Vagina (tissue), 2 donors: Measurements from ENCODE around the gene PTTG1IP. TPM values are rescaled to one million over a fixed set of nuclear protein-coding genes. Genes with fewer than 3 reads are reported as not detected.

ENCODE experiments used
- DNase-seq, 2 donors: peaks; one replicate each; pipeline ENCODE4 v3.0.0-alpha.2; 2017; ENCODE audit errors: extremely low spot score in 2 of 2
- H3K27ac ChIP-seq: fragments of 200-600 bp; sonication (generic); one replicate; pipeline ENCODE4 v1.5.1; 2019
- H3K27me3 ChIP-seq: fragments of 200-600 bp; sonication (generic); one replicate; pipeline ENCODE4 v1.5.1; 2019
- H3K36me3 ChIP-seq, 2 donors: fragments of 200-600 bp; sonication (generic); one replicate each; pipeline ENCODE4 v1.5.1; 2017 to 2019
- H3K4me1 ChIP-seq: fragments of 200-600 bp; sonication (generic); one replicate; pipeline ENCODE4 v1.5.1; 2019
- H3K4me3 ChIP-seq, 2 donors: fragments of 200-600 bp; sonication (generic); 1 replicate in 1 of 2; 2 replicates in 1 of 2; pipeline ENCODE4 v1.5.1; 2016 to 2019
- H3K9me3 ChIP-seq: fragments of 200-600 bp; sonication (generic); one replicate; pipeline ENCODE4 v1.5.1; 2019
- CTCF ChIP-seq, 3 experiments: fragments of 450-650 bp in 2 of 3; fragments of 200-600 bp in 1 of 3; sonication (generic) in 1 of 3; IDR thresholded peaks; one replicate each; pipeline ENCODE4 v1.5.1; 2017 to 2019; ENCODE audit warnings: antibody characterized with exemption in 3 of 3, mild to moderate bottlenecking in 2 of 3, moderate library complexity in 2 of 3
- POLR2A ChIP-seq, 2 donors: fragments of 450-650 bp; IDR thresholded peaks; one replicate each; pipeline ENCODE4 v1.6.1; 2017; ENCODE audit warnings: antibody characterized with exemption in 2 of 2, mild to moderate bottlenecking in 2 of 2, moderate library complexity in 2 of 2
- POLR2AphosphoS5 ChIP-seq, 2 donors: sonication (generic); formaldehyde crosslinking; IDR thresholded peaks; one replicate each; pipeline ENCODE4 v1.9.0; 2017; ENCODE audit warnings: antibody characterized with exemption in 2 of 2, mild to moderate bottlenecking in 2 of 2, low read depth in 1 of 2; ENCODE audit not compliant: insufficient read depth in 1 of 2
- intact Hi-C: fragments of 100-400 bp; cut with DNase I; formaldehyde crosslinking; loops from one replicate; pipeline ENCODE4 v1.15.1; 2023
- total RNA-seq: library from RNA; depleted of rRNA; stranded (reverse); fragments of >200 nt; gene quantifications from one replicate; pipeline ENCODE4 v1.2.3, GENCODE V29; 2016

Gene PTTG1IP
- total RNA-seq, 1 donor from 2014 or later: 165 TPM

DNA sequence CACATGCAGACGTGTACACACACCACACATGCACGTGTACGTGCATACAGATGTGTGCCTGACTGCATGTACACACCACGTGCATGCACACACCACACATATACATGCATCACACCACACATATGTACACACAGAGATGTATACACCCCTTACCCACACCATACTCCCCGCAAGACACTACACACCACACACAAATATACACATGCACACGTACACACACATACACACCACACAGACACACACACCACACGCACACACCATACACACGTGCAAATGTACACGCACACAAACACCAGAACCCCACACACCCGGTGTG, 37.5 kb upstream of the PTTG1IP start:
- Histone ChIP-seq H3K4me3 (peak overlapping the region in 1 of 2 donors; percentile 1), H3K9me3 (no peaks in the 10 kb centered on the region), H3K27ac (no peak overlapping the region), H3K36me3 (no peaks in the 10 kb centered on the region), H3K27me3 (no peaks in the 10 kb centered on the region), H3K4me1 (peaks cover 23% of the 10 kb centered on the region)
- TF ChIP-seq CTCF (IDR thresholded peaks at IDR 0.05) (no peak), POLR2A (IDR thresholded peaks at IDR 0.05) (no peak), POLR2AphosphoS5 (IDR thresholded peaks at IDR 0.05; ENCODE audit: insufficient read depth in 1 of 2, low read depth in 1 of 2) (no peak)
- no peak for DNase-seq
- intact Hi-C loops: no loop called here

- H3K4me3 ChIP-seq: no peak overlapping the region
- H3K9me3 ChIP-seq: no peaks in the 10 kb centered on the region
- H3K27me3 ChIP-seq: no peaks in the 10 kb centered on the region
- no peak for DNase-seq
- no peak overlapping the region for H3K27ac ChIP-seq
- no peak for TF ChIP-seq POLR2AphosphoS5 (IDR thresholded peaks at IDR 0.05; ENCODE audit: insufficient read depth in 1 of 2, low read depth in 1 of 2)
- TF ChIP-seq POLR2A (IDR thresholded peaks at IDR 0.05): no peak
- no peak for TF ChIP-seq CTCF (IDR thresholded peaks at IDR 0.05)
- no peaks in the 10 kb centered on the region for H3K36me3 ChIP-seq
- intact Hi-C loops: no loop called here
- peaks cover 23% of the 10 kb centered on the region for H3K4me1 ChIP-seq
Observed at GRCh38 chr21:44910229-44911067, 37.0 kb upstream of the PTTG1IP start.

- intact Hi-C loops: no loop called here
- H3K27me3 ChIP-seq: no peaks in the 10 kb centered on the region
- TF ChIP-seq CTCF (IDR thresholded peaks at IDR 0.05) (no peak), POLR2AphosphoS5 (IDR thresholded peaks at IDR 0.05; ENCODE audit: insufficient read depth in 1 of 2, low read depth in 1 of 2) (no peak), POLR2A (IDR thresholded peaks at IDR 0.05) (no peak)
- no peaks in the 10 kb centered on the region for H3K9me3 ChIP-seq
- no peaks in the 10 kb centered on the region for H3K36me3 ChIP-seq
- peaks cover 23% of the 10 kb centered on the region for H3K4me1 ChIP-seq
- DNase-seq: no peak
- no peak overlapping the region for H3K27ac ChIP-seq
- H3K4me3 ChIP-seq: no peak overlapping the region
Observed at GRCh38 chr21:44909719-44910118, 36.2 kb upstream of the PTTG1IP start.

GRCh38 chr21:44908908-44909307, 35.4 kb upstream of the PTTG1IP start:
- no peak for TF ChIP-seq POLR2A (IDR thresholded peaks at IDR 0.05)
- TF ChIP-seq CTCF (IDR thresholded peaks at IDR 0.05): no peak
- TF ChIP-seq POLR2AphosphoS5 (IDR thresholded peaks at IDR 0.05; ENCODE audit: insufficient read depth in 1 of 2, low read depth in 1 of 2): no peak
- H3K36me3 ChIP-seq: no peaks in the 10 kb centered on the region
- no peaks in the 10 kb centered on the region for H3K9me3 ChIP-seq
- no peak for DNase-seq
- H3K4me1 ChIP-seq: peaks cover 23% of the 10 kb centered on the region
- H3K27me3 ChIP-seq: no peaks in the 10 kb centered on the region
- intact Hi-C loops: no loop called here
- no peak overlapping the region for H3K27ac ChIP-seq
- no peak overlapping the region for H3K4me3 ChIP-seq
